ENCODE results near the gene SNX3.

SNX3 gene

DNA sequence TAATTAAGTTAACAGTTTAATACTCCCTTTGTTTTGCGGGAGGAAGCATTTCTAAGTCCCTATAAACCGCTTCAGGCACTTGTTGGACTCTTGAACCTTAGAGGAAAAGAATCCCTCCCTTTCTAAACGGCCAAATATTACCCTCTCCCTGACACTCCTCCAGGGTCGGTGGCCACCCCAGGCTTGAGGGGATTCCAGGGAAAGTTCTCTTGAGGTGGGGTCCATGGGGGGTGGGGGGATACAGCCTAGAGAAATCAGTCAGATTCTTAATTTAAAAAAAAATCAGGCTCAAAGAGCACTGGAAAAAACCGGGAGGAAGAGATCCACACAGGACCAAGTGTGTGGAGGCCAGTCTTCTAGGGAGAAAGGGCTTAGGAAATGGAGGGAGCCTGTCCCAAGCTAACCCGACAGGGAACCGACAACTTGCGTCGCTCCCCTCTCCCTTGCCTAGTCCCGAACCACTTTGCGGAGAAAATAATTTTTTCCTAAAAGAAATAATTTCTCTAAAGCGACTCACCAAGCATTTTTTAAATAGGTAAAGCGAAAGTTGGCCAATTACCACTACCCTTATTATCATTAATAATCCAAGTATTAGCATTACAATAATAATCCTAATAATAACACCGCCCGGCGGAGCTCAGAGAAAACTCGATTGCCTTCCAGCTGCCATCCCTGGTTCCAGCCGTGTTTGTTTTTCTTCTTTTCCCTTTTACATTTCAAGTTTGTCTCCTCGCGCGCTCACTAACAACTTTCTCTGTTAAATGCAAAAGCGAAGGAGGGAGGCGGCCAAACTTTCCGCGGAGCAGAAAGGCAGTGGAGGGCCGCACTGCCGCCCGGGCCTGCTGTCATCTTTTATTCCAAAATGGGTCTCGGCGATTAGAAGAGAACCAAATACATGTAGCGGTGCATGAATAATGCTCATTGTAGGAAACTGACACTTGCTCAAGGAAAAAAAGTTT is 90.2 kb downstream of the SNX3 start:
- no peak for DNase-seq (ENCODE audit: low read depth, low spot score)

DNA sequence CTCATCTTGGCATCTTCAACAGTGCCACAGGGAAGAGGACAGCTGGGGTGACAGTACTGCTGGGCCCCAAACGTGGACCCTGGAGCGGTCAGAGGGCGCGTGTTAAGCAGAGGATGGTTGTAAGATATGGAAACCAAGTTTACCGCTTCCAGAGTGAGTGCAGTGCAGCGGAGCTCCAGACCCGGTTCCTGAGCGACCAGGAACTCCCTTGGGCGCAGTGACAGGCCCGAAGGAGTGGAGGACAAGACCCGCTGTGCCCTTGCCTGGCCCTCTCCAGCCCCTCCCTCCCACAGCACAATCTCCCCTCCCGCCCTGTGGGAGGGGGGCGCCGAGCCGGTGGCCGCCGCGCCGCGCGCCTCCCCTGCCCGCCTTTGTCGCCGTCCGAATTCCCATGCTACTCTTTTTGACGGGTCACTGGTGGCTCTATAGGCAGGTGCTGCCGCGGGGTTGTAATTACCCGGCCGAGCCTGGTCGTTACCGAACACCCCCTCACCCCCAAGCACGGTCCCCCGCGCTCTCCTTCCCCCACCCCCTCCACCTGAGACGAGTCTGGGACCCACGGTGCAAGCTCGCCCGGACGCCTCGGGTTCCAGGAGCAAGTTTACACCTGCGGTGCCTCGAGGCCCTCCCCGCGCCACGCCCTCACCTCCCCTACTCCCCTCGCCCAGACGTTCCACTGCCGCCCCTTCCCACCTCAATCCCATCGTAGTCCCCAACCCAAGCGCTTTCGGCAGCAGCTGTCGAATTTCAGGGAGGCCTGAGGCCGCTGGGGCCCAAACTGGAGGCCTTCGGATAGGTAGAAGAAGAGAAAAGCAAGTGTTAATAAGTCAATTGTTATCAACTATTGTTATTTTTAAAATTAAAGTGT is 91.1 kb downstream of the SNX3 start:
- no peak for DNase-seq (ENCODE audit: low read depth, low spot score)

DNA sequence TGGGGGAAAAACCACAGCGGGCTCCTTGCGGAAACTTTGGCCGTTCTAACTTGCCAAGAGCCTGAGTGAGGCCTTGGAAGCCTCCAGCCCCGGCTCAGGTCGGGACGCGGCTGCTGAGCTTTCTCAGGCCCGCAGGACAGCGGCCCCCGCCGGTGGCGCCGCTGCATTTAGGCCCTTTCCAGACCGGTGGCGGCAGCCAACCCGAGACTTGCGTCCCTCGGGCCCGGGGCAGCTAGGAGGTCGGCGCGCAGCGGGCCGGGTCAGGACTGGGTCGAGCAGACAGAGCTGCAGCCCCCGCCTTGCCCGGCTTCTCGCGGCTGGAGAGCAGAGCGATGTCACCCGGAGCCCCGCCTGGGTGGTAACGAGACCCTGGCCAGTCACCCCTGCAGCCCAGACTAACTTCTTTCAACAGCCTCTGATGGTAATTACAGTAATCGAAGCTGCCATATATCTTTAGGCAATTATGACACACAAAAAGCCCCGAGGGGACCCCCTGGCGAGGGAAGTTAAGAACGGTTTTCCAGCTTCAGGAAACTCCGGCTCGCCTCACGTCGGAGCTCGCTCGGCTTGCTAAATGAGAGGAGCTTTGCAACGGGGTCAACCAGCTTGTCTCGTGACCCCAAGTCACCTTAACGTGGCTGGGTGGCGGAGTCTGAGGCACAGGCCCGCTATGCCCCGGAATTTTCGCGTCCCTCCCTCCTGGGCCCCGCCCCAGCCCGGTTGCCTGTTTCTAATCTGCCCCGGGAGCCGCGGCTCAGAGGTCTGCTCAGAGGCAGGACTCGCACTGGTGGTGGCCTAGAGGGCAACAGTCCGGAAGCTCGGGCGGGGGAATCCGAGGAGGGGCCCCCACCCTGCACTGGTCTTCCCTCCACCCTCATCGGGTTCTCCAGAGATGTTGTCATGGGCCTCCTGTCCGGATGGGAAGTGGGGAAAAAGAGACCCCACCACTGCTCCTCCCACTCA is 92.1 kb downstream of the SNX3 start:
- no peak for DNase-seq (ENCODE audit: low read depth, low spot score)

DNA sequence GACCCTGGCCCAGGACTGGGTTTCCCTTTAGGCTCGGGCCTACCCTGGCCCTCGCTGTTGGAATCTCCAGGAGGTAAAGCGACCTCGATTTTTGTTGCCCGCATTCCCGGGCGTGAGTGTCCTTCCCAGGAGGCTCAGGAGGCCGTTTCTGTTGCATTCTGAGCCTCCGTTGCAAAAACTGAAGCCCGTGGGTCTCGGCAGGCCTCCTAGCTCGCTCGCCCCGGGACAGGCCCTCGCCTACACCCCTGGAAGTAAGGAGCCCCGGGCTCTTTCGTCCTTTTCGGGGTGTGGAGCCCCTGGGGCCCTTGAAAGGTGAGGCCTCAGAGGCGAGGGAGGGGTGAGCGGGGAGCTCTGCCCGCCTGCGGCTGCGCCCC is 92.8 kb downstream of the SNX3 start:
- DNase-seq (ENCODE audit: low read depth, low spot score) = no peak

DNA sequence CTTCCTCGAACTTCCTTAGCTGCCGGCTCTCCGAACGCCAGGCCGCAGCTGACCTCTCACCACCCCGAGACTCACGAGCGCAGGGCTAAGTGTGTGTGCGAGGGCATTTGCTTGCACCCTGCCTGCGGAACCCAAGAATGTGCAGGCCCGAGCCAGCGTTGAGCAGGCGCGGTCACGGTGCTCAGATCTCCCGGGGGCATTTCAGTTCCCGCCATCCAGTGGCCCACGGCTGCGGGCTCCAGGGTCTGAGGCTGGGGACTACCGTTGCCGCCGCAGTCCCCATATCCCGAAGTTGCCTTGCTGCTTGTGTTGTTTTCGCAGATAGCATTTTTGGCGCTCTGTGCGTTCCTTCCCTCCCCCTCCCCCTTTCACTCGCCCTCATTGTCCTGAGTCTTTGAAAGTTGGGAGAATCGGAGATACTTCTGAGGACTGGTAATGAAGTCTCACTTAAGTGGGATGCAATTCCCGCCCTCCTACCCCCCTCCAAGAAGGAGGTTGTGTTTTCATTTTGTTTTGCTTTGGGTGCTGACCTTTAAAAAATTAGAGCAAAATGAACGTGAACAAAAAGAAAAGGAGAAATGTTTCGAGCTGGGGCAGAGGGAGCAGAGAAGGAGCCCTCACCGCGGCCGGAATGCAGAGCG is 93.3 kb downstream of the SNX3 start:
- no peak for DNase-seq (ENCODE audit: low read depth, low spot score)

DNA sequence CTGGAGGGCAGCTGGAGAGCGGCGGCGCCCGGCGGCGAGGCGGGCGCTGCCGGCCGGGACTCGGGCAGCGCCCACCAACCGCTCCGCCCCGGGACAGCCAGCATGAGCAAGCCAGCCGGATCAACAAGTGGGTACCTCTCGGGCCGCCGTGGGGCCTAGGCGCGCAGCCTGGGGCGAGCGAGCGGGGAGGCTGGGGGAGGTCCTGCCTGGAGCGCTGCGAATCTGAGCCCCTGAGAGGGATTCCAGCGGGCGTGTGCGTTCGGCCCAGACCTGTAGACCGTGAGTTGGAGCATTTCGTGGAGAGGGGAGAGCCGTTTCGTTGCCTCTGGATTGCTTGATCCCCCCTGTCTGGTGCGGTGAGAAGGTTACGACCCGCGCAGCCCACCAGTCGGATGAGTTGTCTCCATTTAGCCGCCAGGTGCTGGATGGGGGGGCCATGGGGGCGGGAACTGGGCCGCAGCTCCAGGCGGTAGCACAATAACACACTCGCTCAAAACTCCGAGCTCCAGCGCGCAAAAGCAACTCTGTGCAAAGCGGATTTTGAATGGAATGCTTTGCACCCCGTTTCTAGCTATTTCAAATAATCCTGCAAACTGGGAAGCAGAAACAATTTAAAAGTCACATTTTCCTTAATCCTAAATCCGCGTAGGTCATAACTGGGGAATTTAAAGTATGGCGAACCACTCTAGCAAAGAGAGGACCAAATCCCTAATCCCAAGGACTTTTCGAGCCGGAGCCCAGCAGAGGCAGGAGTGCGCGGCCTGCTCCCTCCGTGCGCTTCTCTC is 94.0 kb downstream of the SNX3 start:
- no peak for DNase-seq (ENCODE audit: low read depth, low spot score)

DNA sequence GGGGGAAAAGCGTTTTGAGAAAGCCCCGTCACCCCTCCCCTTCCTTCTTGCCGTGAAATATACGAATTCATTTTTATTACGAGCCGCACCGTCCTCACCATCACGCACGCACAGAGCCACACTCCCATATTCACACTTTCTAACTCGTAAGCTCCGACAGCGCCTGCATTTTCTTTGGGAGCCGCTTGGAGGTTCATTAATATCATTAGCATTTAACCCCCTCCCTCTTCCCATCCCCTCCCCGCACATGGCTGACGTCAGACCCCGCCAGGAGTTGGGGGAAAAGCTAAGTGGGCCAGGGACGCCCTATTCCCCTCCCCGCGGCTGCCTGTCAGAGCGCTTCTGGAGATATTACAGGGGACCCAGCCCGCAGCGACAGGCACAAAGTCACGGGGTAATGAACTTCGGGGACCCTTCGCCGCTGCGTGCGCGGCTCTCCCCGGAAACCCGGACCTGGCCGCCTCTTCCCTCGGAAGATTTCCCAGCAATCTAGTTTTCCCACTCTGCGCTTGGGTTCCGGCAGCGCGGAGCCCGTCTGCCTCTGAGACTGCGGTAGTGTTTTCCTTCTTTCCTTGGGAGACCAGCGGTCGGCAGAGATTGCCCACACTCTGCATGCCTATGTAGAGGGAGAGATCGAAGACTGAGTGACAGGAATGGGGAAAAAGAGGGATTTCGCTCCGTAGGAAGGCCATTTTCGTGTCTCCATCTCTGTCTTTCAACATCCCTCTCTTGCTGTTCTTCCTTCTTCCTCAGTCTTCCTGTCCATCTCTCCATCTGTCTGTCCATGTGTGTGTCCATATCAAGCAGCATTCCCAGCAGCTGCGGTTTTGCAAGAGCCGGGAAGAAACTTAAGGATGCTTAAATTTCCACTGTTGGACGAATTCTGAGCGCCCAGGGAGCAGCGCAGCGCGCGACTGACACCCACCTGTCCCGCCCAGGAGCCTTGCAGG is 94.9 kb downstream of the SNX3 start, which contains the start of gene NR2E1:
Gene NR2E1, plus strand, starts transcription at position 309 of the 950 bp plus-strand sequence. CDS start 744 bp downstream, outside the sequence.
- no peak for DNase-seq (ENCODE audit: low read depth, low spot score)

DNA sequence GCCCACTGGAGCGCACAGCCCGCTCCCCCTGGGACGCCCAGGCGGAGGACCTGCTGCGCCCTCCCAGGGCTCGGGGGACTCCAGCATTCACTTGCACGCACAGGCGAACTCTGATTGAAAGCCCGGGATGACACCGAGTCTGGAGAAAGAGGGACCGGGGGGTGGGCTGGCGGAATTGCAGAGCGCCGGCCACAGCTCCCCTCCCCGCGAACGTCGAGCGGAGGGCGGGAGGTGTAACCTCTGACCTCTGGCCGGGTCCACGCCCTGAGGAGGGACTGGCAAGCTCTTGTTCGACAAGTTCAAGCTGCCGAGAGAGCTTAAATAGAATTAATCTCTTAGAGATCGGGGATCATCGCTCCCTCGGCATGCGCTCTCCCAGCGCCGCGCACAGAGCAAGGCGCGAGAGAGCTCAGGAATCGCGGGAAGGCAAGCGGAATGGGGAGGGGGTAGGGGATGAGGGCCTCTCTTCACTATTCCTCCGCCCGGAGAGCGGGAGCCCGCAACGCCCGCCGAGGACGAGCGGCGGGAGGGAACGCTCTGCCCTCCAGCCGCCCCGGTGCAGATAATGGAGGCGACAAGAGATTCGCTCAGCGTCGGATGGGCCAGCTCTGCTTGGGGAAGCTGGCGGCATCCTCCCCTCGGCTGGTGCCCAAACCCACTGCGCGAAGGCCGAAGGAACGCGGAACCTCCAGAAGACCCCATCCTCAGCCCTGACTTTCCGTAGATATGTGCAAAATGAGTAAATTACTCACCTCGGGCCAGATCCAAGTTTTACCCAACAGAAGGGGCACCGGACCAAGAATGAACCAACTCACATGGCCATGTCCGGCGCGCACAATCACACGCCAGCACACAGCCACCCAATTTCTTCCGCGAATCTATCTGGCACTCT is 95.8 kb downstream of the SNX3 start:
- no peak for DNase-seq (ENCODE audit: low read depth, low spot score)

DNA sequence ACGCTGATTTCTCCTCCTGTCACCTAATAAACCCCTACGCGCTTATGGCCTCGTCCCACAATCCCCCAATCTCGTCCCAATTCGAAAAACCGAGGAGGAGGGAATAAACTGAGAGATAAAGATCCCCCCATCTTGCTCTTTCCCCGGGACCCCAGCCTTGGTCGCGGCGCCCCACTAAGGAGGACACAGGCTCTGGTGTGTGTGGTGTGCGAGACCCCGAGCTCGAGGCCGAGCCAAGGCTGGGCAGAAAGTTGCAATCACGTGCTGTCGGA is 96.4 kb downstream of the SNX3 start:
- DNase-seq (ENCODE audit: low read depth, low spot score) = no peak

DNA sequence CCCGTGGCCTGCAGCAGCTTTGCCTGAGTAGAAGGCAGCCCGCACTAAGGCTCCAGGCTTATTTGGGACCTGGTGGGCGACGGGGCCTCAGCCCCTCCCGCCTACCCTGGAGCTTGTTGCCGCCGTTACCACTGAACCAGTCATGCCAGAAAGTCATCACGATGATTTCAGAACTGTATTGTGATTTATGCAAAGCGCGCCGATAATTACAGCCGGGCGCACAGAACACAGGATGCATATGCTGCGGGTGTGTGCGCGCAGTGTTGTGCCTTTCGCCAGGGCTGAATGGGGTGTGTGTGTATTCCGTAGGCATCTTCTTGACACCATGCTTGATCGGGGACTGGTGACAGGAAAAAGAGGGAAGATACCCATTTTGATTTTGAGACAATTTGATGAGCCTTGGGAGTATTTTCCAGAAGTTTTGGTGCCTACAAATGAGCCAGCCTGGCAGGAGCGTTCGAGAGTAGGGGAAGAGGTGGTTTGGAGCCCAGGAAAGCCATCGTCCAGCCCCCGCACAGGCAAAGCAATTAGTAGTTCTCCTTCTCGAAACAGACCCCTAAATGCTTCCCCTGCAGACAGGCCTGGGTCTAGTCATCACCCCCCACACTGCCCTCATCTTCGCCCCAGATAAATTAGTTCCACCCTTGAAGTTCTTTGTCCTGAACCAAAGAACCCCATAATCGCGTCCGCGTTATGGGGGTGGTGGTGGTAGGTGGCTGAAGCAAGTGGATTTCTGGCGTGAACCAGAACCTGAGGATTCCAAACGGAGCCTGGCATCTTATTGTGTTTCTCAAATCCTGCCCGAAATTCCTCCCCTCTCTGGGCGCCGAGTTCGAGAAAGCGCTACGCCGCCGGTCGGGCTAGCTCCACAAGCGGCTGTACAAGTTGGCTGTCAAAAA is 96.9 kb downstream of the SNX3 start:
- DNase-seq (ENCODE audit: low read depth, low spot score) = no peak

DNA sequence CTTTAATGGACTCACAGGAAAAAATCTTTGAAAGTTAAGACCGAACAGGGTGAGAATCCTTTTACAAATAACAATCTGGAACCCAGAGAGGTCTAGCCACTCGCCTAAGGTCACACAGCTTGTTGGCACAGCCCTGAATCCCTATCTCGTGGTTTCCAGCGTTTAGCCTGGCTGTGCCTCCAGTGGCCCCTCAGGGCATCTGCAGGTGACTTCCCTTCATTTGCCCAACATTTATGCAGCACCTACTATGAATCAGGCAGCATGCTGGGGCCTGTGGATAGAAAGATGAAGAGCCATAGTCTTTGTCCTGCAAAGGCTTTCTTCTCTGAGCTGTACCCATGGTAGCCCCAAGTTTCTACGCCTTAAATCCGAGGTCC is 97.6 kb downstream of the SNX3 start:
- DNase-seq (ENCODE audit: low read depth, low spot score) = no peak

DNA sequence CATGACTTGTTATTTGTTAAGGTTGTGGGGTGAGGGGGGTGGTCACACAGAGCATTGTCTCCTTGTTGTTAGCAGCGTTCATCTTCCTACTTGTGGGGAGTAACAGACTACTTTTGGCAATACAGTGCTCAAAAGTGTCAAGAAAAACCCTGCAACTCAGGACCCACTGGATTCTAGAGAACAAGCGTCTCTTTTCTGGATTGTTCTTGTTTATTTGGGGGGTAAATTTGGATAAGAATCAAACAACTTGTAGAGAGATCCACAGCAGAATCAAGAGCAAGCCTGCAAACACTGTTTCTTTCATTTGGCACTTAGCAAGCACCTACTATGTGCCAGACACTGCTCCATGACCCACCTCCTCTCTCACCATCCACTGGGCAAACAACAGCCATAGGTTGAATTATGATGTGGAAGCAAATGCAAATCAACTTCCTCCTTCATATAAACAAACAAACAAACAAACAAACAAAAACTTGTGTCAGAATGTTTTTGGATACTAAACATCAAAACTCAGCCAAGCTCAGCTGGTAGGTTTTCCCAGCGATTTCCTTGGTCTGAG is 99.0 kb downstream of the SNX3 start:
- no peak for DNase-seq (ENCODE audit: low read depth, low spot score)
